ENCODE measurements around the gene CLASP1. TPM values are rescaled to one million over a fixed set of nuclear protein-coding genes. Genes with fewer than 3 reads are reported as not detected.

The CLASP1 gene
- total RNA-seq, 2 experiments from 2014 or later = 33.8 to 72.4 TPM

- no peaks in the 10 kb centered on the region for H4K20me1 ChIP-seq (ENCODE audit: insufficient read depth, low read length)
- H3K36me3 ChIP-seq (ENCODE audit: insufficient read depth, low read length) = peaks cover 50% of the 10 kb centered on the region
- POLR2A ChIA-PET = interaction anchor here (0.8 to 1.9 kb wide), 3 partner anchors 9 to 15 kb away, joined by 4 to 5 read pairs (median 5); partner anchors contain the start of gene RNU4ATAC
- no peaks in the 10 kb centered on the region for H3K4me1 ChIP-seq (ENCODE audit: insufficient read depth, low read length, poor library complexity, severe bottlenecking)
- H2AFZ ChIP-seq (ENCODE audit: low read length) = no peak overlapping the region
- no peak overlapping the region for H3K27ac ChIP-seq (ENCODE audit: low read depth, low read length, poor library complexity, severe bottlenecking)
- no peak for DNase-seq (ENCODE audit: low spot score)
- no peak for TF ChIP-seq CTCF (conservative IDR thresholded peaks at IDR 0.05; ENCODE audit: low read length)
- TF ChIP-seq EZH2phosphoT487 (IDR thresholded peaks at IDR 0.05; ENCODE audit: borderline replicate concordance, low read depth, low read length) = no peak
- no peaks in the 10 kb centered on the region for H3K79me2 ChIP-seq (ENCODE audit: insufficient read depth, low read depth, low read length)
- intact Hi-C loops (cut with micrococcal nuclease; ENCODE audit: unreplicated experiment) = no loop called here
- H3K4me3 ChIP-seq (ENCODE audit: low read depth, low read length, poor library complexity, severe bottlenecking) = no peak overlapping the region
- BruUV-seq (replicated peaks) = no TSS peak
- no peak overlapping the region for H3K4me2 ChIP-seq (ENCODE audit: low read length)
- CTCF ChIA-PET (ENCODE audit: unreplicated experiment) = interaction anchor here (0.8 kb wide), 1 partner anchor 13 kb away, joined by 3 read pairs; no protein-coding TSS in a partner anchor
- no peaks in the 10 kb centered on the region for H3K9me2 ChIP-seq (ENCODE audit: insufficient read depth, low read length)
- H3K9me3 ChIP-seq (ENCODE audit: low read length) = no peaks in the 10 kb centered on the region
Observed at GRCh38 chr2:121521359-121521758, 127.9 kb downstream of the CLASP1 start.

GRCh38 chr2:121520641-121520994 is 128.6 kb downstream of the CLASP1 start:
- no TSS peak for BruUV-seq (replicated peaks)
- Histone ChIP-seq H2AFZ (ENCODE audit: low read length) (no peak overlapping the region), H3K4me1 (ENCODE audit: insufficient read depth, low read length, poor library complexity, severe bottlenecking) (no peaks in the 10 kb centered on the region), H3K36me3 (ENCODE audit: insufficient read depth, low read length) (peaks cover 48% of the 10 kb centered on the region), H4K20me1 (ENCODE audit: insufficient read depth, low read length) (no peaks in the 10 kb centered on the region), H3K27ac (ENCODE audit: low read depth, low read length, poor library complexity, severe bottlenecking) (no peak overlapping the region), H3K4me3 (ENCODE audit: low read depth, low read length, poor library complexity, severe bottlenecking) (no peak overlapping the region), H3K9me3 (ENCODE audit: low read length) (no peaks in the 10 kb centered on the region), H3K9me2 (ENCODE audit: insufficient read depth, low read length) (no peaks in the 10 kb centered on the region), H3K4me2 (ENCODE audit: low read length) (no peak overlapping the region), H3K79me2 (ENCODE audit: insufficient read depth, low read depth, low read length) (no peaks in the 10 kb centered on the region)
- CTCF ChIA-PET (ENCODE audit: unreplicated experiment) = no interaction called here
- DNase-seq (ENCODE audit: low spot score) = no peak
- TF ChIP-seq EZH2phosphoT487 (IDR thresholded peaks at IDR 0.05; ENCODE audit: borderline replicate concordance, low read depth, low read length) (no peak), CTCF (conservative IDR thresholded peaks at IDR 0.05; ENCODE audit: low read length) (no peak)
- POLR2A ChIA-PET = interaction anchor here (1.9 kb wide), 1 partner anchor 8 kb away, joined by 5 read pairs; no protein-coding TSS in a partner anchor
- intact Hi-C loops (cut with micrococcal nuclease; ENCODE audit: unreplicated experiment) = no loop called here

- TF ChIP-seq EZH2phosphoT487 (IDR thresholded peaks at IDR 0.05; ENCODE audit: borderline replicate concordance, low read depth, low read length) = no peak
- no peak for TF ChIP-seq CTCF (conservative IDR thresholded peaks at IDR 0.05; ENCODE audit: low read length)
- ChIA-PET CTCF (ENCODE audit: unreplicated experiment) (no interaction called here), POLR2A (interaction anchor here (3.0 kb wide), 1 partner anchor 10 kb away, joined by 14 read pairs; the partner anchor contains the start of gene RNU4ATAC)
- Histone ChIP-seq H3K27ac (ENCODE audit: low read depth, low read length, poor library complexity, severe bottlenecking) (no peak overlapping the region), H3K4me3 (ENCODE audit: low read depth, low read length, poor library complexity, severe bottlenecking) (no peak overlapping the region), H3K4me2 (ENCODE audit: low read length) (no peak overlapping the region), H3K36me3 (ENCODE audit: insufficient read depth, low read length) (peaks cover 48% of the 10 kb centered on the region), H3K9me2 (ENCODE audit: insufficient read depth, low read length) (no peaks in the 10 kb centered on the region), H3K79me2 (ENCODE audit: insufficient read depth, low read depth, low read length) (no peaks in the 10 kb centered on the region), H3K9me3 (ENCODE audit: low read length) (no peaks in the 10 kb centered on the region), H2AFZ (ENCODE audit: low read length) (no peak overlapping the region), H3K4me1 (ENCODE audit: insufficient read depth, low read length, poor library complexity, severe bottlenecking) (no peaks in the 10 kb centered on the region), H4K20me1 (ENCODE audit: insufficient read depth, low read length) (no peaks in the 10 kb centered on the region)
- no peak for DNase-seq (ENCODE audit: low spot score)
- BruUV-seq (replicated peaks) = no TSS peak
- intact Hi-C loops (cut with micrococcal nuclease; ENCODE audit: unreplicated experiment) = no loop called here
Observed at GRCh38 chr2:121519732-121520640, 129.3 kb downstream of the CLASP1 start.
